ENCODE results near the gene IL17C.
A peak's percentile ranks its signal among the peaks of the same experiment; 100 is the strongest.

The IL17C gene

GRCh38 chr16:88629835-88630234 is 8.5 kb upstream of the IL17C start:
- DNase-seq = no peak

- DNase-seq = no peak
Observed at GRCh38 chr16:88630433-88630832, 7.9 kb upstream of the IL17C start.

DNA sequence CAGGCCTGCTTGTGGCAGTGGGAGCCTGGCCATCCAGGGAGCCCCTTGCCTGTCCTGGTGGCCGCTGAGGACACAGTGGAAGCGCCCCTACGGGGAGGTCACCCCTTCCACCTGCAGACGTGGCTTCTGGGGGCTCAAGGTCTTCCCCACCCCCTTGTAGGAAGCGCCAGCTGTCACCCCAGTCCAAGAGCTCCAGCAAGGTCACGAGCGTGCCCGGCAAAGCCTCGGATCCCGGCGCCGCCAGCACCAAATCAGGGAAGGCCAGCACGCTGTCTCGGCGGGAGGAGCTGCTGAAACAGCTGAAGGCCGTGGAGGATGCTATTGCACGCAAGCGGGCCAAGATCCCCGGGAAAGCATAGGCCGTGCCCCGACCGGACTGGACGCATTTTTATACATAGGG is 7.4 kb upstream of the IL17C start:
- DNase-seq = no peak

DNA sequence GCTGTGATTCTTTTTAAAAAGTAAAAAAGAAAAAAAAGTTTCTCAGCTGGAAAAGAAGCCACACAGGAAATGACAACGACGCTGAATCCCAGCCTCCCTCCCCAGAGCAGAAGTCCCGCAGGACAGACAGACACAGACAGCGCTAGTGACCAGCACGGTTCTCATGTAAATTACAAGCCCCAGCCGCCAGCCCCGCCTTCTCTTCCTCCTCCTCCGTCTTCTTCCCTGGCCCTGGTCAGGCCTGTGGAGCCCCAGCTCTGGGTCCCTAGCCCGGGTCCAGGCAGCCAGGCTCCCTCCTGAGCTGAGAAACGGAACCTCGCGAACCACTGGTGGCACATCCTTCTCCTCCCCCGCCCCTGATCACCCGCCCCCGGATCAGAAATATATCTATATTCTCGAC is 7.0 kb upstream of the IL17C start:
- DNase-seq = no peak

DNA sequence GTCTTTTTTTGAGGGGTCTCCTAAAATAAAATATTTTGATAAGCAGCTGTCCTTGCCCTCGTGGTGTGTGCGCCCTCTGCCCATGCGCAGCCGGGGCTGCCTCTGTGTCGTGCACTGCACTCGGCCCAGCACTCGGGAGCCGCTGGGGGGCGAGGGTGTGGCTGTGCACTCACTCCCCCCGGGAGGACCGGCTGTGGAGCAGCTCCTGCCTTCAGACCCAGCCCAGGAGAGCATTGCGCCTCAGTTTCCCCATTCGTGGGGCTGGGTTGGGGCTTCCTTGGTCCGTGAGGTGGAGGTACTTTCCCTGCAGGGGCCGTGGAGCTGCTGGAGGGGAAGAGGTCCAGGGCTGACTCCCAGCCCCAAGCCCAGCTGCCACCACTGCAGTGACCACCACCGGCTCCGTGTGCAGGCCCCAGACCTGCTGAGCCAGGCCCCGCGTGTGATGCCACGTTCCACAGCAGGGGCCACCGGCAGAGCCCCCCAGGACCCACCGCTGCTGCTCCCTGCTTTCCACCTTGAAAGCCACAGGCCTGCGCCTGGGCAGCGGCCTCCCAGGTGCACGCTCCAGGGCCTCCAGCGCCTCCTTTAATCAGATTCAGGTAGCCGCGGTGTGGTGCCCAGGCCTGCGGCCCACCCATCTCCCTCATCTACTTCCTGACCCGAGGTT is 6.3 kb upstream of the IL17C start:
- no peak for DNase-seq

- no peak for DNase-seq
Observed at GRCh38 chr16:88632587-88632930, 5.8 kb upstream of the IL17C start.

DNA sequence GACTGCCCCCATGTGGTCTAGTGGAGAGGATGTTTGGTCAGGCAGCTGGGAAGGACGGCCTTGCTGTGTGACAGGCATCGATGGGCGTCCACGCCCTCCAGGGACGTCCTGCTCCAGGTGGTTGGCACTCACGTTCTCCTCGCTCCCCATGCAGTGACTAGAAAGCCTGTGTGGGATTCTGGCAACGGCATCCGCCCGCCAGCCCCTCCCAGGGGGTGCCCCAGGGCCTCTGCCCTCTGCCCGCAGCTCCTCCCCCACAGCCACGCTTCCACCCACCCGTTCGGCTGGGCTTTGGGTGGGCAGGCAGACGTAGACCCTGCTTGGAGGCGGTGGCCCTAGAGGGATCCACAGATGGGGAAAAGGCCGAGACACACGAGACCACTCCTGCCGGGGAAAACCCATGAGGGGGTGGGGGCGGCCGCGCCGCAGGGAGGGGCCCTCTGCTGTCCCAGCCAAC is 4.7 kb upstream of the IL17C start:
- DNase-seq = no peak

- DNase-seq = no peak
Observed at GRCh38 chr16:88634141-88634993, 4.0 kb upstream of the IL17C start.

DNA sequence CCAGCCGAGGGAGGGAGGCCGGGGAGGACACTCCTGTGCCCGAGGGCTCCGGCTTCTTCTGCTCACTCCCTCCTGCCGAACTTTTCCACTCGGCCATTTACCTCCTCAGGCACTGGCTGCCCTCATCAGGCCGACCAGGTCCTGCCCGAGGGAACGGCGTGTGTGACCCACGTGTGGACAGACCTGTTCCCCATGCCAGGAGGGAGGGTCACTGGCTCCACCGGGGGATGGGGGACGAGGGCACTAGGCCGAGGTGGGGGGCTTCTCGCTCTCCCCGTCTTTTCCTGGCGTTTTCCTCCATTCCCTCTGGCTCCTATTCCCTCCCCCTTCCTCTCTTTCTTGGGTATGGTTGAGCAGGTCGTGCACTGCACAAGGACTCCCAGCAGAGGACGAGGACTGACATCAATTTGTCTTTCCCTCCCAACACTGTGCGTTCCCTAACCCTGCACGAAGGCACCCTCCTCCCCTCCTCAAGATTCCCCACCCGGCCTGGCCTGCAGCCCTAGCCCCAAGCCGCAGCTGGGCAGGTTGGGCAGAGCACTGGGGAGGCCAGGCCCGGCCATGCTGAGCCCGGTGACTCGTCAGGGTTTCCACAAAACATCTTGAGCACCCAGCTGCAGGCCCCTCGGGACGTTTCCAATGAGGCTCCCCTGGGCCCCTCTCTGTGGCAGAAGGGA is 3.2 kb upstream of the IL17C start:
- no peak for DNase-seq

DNA sequence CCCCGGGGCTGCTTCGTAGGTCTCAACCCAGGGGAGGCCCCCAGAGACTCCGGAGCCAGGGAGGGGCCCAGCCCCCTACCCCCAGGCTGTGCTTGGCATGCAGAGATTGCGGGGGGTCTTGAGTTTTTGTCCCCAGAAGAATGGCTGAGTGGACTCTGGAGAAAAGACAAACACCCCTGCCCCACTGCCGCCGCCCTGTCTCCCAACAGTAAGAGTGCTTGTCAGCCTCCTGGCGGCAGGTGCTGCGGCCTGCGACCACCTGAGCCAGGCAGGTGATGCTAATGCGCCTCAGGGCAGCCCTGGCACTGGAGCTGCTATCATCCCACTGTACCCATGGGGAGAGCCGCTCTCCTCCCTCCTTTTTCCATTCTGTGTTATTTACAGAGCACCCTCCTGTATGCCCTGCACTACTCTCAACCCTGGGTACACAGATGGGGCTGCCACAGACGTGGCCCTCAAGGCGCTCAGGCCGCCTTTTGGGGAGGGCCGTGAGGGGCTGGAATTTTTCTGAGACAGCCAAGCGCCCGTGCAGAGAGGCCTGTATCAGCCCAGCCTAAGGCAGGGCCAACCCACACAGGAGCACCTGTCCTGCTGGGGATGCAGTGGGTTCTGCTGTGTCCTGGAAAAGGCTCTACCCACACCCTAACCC is 2.6 kb upstream of the IL17C start:
- no peak for DNase-seq

DNA sequence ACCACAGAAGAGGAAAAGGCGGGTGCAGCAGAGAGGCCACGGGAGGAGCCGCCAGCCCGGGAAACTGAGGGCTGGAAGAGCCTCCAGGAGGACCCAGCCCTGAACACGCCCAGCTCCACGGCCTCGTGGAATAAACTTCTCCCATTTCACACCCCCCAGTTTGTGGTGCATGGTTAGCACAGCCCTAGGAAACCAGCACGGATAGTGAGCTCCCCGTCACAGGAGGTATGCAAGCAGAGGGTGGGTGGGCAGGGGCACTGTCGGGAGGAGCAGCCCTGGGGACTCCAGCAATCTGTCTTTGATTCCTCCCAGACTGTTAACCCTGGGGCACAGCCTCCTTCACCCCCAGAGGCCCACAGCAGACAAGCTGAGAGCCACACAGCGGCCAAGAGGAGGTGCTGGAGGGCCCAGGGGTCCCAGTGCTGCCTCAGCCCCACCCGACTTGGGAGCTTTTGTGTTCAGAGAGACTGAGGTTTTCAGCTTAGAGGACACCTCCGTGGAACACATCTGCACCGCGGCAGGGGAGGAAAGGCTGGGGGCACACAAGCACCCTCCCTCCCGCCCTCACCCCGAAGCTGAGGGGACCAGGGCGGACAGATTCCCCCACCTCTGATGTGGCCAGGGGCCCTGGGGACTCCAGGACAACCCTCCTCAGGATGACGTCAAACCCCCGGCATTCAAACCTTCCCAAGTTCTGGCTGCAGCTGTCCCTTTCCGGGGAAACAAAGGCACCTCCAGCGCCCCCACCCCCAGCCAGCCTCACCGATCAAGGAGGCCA is 1.7 kb upstream of the IL17C start:
- DNase-seq = no peak

- no peak for DNase-seq
Observed at GRCh38 chr16:88639231-88640038, 1.1 kb downstream of the IL17C start.

DNA sequence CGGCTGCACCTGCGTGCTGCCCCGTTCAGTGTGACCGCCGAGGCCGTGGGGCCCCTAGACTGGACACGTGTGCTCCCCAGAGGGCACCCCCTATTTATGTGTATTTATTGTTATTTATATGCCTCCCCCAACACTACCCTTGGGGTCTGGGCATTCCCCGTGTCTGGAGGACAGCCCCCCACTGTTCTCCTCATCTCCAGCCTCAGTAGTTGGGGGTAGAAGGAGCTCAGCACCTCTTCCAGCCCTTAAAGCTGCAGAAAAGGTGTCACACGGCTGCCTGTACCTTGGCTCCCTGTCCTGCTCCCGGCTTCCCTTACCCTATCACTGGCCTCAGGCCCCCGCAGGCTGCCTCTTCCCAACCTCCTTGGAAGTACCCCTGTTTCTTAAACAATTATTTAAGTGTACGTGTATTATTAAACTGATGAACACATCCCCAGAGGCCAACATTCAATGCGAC is 1.7 kb downstream of the IL17C start:
- DNase-seq = peak in 1 of 2 experiments; percentile 23

- no peak for DNase-seq
Observed at GRCh38 chr16:88640498-88641247, 2.3 kb downstream of the IL17C start.

DNA sequence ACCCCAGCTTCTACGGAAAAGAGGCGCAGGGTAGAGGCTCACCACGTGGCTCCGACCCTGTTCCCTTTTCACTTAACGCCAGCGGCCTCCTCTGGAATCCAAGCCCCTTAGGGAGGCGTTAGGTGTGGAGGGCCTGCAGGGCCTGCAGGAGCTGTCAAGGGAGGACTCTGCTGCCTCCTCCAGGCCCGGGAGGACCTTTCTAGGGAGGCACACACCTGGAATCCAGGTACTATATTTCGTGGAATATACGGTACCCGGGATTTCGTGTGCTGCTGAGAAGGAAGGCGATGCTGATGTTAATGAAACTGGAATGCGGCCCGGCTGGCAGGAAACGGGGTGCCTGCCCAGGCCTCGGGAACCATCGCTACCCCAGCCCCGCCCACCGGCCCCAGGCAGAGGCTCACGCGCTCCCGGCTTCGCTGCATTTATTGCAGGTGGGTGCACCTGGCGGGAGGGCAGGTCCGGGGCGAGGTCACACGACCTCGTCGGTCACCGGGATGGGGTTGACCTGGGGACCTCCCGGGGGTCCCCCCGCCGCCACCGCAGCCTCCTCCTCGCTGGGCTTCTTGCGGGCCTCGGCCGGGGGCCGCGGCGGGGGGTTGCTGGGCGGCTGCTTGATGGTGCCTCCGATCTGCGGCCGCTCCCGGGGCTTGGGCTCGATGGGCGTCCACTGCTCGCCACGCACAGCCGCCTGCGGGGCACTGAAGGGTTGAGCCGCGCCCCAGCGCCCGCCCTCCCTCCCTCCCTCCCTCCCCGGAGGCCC is 4.7 kb downstream of the IL17C start:
- DNase-seq = no peak

- no peak for DNase-seq
Observed at GRCh38 chr16:88643644-88643932, 5.2 kb downstream of the IL17C start.

GRCh38 chr16:88645455-88645854 is 7.1 kb downstream of the IL17C start:
- no peak for DNase-seq

DNA sequence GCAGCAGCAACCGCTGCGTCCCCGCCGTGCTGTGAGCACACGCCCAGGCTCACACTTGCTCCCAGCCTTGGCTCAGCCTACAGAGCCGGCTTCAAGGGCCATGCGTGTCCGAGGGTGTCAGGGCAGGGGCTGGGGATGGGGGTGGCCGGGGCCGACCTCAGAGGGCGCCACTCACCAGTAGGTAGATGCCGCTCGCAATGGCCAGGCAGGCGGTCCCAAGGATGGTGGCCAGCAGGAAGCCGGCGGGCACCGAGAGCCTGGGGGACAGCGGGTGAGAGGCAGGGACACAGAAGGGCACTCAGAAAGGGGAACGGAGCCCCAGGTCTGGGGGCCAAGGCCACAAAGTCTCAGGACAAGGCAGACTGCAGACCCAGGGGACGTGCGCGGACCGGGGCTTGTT is 7.6 kb downstream of the IL17C start:
- no peak for DNase-seq

DNA sequence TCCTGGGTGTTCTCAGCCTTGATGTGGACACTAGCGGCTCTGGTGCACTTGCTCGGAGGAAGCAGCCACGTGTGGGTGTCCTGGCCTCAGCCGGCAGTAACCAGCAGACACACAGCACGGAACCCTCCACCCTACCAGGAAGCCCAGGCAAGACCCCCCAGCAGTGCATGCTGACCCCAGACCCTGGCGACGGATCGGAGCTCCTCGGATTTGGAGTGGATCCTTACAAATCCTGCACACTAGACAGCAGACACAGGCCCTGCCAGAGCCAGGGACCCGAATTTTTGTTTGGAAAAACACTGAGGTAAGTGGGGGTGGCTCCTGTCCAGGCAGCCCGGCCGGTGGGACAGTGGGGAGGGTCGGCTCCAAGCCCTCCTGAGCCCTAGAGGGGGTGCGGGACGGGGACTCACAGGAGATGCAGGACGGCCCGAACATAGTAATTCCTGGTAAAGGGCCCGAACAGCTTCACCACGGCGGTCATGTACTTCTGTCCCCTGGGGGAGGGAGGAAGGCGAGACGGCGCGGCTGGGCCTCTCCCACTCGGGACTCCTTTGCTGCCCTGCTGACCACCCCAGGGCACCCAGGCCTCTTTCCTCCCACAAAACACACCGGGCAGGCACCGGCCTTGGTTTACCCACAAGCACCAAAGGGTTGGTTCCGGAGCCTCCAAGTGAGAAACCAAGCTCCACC is 8.1 kb downstream of the IL17C start:
- DNase-seq = no peak
